ENCODE results near the gene PAWR.

Gene PAWR

GRCh38 chr12:79690638-79691510 is at the start of gene PAWR:
TSS of gene PAWR (minus strand) at chr12:79690964. CDS start at chr12:79690244, 720 bp downstream.
- DNase-seq (ENCODE audit: low spot score), result peak; percentile 93

GRCh38 chr12:79737875-79738718 is 47.3 kb upstream of the PAWR start:
- peak; percentile 66 for DNase-seq (ENCODE audit: low spot score)

GRCh38 chr12:79732638-79733037 is 41.9 kb upstream of the PAWR start:
- DNase-seq (ENCODE audit: low spot score), result no peak

GRCh38 chr12:79725987-79726386 is 35.2 kb upstream of the PAWR start:
- peak; percentile 28 for DNase-seq (ENCODE audit: low spot score)

GRCh38 chr12:79717006-79717405 is 26.2 kb upstream of the PAWR start:
- DNase-seq (ENCODE audit: low spot score), result no peak

- DNase-seq (ENCODE audit: low spot score), result no peak
Observed at GRCh38 chr12:79715308-79715707, 24.5 kb upstream of the PAWR start.

- DNase-seq (ENCODE audit: low spot score), result no peak
Observed at GRCh38 chr12:79710707-79711483, 20.1 kb upstream of the PAWR start.

GRCh38 chr12:79707830-79708229 is 17.1 kb upstream of the PAWR start:
- DNase-seq (ENCODE audit: low spot score), result no peak

GRCh38 chr12:79706676-79707075 is 15.9 kb upstream of the PAWR start:
- no peak for DNase-seq (ENCODE audit: low spot score)

- DNase-seq (ENCODE audit: low spot score), result peak; percentile 37
Observed at GRCh38 chr12:79706156-79706555, 15.4 kb upstream of the PAWR start.

- no peak for DNase-seq (ENCODE audit: low spot score)
Observed at GRCh38 chr12:79698966-79699365, 8.2 kb upstream of the PAWR start.

GRCh38 chr12:79696416-79696815 is 5.7 kb upstream of the PAWR start:
- DNase-seq (ENCODE audit: low spot score), result no peak

GRCh38 chr12:79692860-79693577 is 2.3 kb upstream of the PAWR start:
- DNase-seq (ENCODE audit: low spot score), result no peak

- peak; percentile 83 for DNase-seq (ENCODE audit: low spot score)
Observed at GRCh38 chr12:79691511-79692248, 916 bp upstream of the PAWR start.

- no peak for DNase-seq (ENCODE audit: low spot score)
Observed at GRCh38 chr12:79690142-79690637, 574 bp downstream of the PAWR start.

- peak; percentile 64 for DNase-seq (ENCODE audit: low spot score)
Observed at GRCh38 chr12:79689477-79690141, 1.2 kb downstream of the PAWR start.

- DNase-seq (ENCODE audit: low spot score), result peak; percentile 17
Observed at GRCh38 chr12:79689061-79689476, 1.7 kb downstream of the PAWR start.

GRCh38 chr12:79688376-79689060 is 2.2 kb downstream of the PAWR start:
- DNase-seq (ENCODE audit: low spot score), result peak; percentile 35

GRCh38 chr12:79687711-79688260 is 3.0 kb downstream of the PAWR start:
- peak; percentile 28 for DNase-seq (ENCODE audit: low spot score)
